ENCODE data around the gene KREMEN2.
"Not testable (repeated sequence)": the region's sequence is repeated elsewhere in the genome, so short reads cannot be mapped to it uniquely, and the experiment has no call there.

Gene KREMEN2

GRCh38 chr16:2942045-2942444 lies 22.0 kb upstream of the KREMEN2 start:
- DNase-seq, result no peak

GRCh38 chr16:2943716-2944115 lies 20.4 kb upstream of the KREMEN2 start:
- not testable (repeated sequence) for DNase-seq

GRCh38 chr16:2946649-2947048 lies 17.4 kb upstream of the KREMEN2 start:
- no peak for DNase-seq

- DNase-seq, result no peak
Observed at GRCh38 chr16:2948807-2949704, 15.0 kb upstream of the KREMEN2 start.

GRCh38 chr16:2949705-2950352 lies 14.2 kb upstream of the KREMEN2 start:
- DNase-seq, result no peak

- no peak for DNase-seq
Observed at GRCh38 chr16:2950353-2950724, 13.7 kb upstream of the KREMEN2 start.

GRCh38 chr16:2950773-2951172 lies 13.3 kb upstream of the KREMEN2 start:
- no peak for DNase-seq

GRCh38 chr16:2952679-2953078 lies 11.4 kb upstream of the KREMEN2 start:
- no peak for DNase-seq

GRCh38 chr16:2953706-2954627 lies 10.1 kb upstream of the KREMEN2 start:
- DNase-seq, result no peak

- DNase-seq, result no peak
Observed at GRCh38 chr16:2954656-2955381, 9.3 kb upstream of the KREMEN2 start.

GRCh38 chr16:2955438-2955778 lies 8.7 kb upstream of the KREMEN2 start:
- no peak for DNase-seq

GRCh38 chr16:2955779-2956578 lies 8.1 kb upstream of the KREMEN2 start:
- no peak for DNase-seq

GRCh38 chr16:2956579-2956956 lies 7.5 kb upstream of the KREMEN2 start:
- no peak for DNase-seq

- DNase-seq, result no peak
Observed at GRCh38 chr16:2959206-2959605, 4.9 kb upstream of the KREMEN2 start.

GRCh38 chr16:2960183-2961010 lies 3.7 kb upstream of the KREMEN2 start:
- no peak for DNase-seq

GRCh38 chr16:2962334-2963073 lies 1.6 kb upstream of the KREMEN2 start:
- peak in 1 of 2 donors; percentile 20 for DNase-seq

- peak in 1 of 2 donors; percentile 23 for DNase-seq
Observed at GRCh38 chr16:2963074-2963722, 877 bp upstream of the KREMEN2 start.

- peak; percentile 62 to 75 for DNase-seq
Observed at GRCh38 chr16:2964475-2965336, 631 bp downstream of the KREMEN2 start.
